PFSK-1 (cell line): Measurements from ENCODE around the gene TNFSF13B.

Experiments used
- POLR2AphosphoS5 ChIP-seq: IDR thresholded peaks from 2 replicates; pipeline ENCODE4 v1.6.1; 2012; ENCODE audit warnings: low read depth, mild to moderate bottlenecking, control low read depth, low read length, moderate library complexity
- REST ChIP-seq, 2 experiments: IDR thresholded peaks; 2 replicates each; pipeline versions ENCODE4 v1.6.1 to v1.8.0; 2011 to 2012; ENCODE audit warnings: low read depth in 2 of 2, low read length in 2 of 2, control low read depth in 1 of 2, inconsistent platforms in 1 of 2, mild to moderate bottlenecking in 1 of 2, moderate library complexity in 1 of 2; ENCODE audit not compliant: insufficient read depth in 1 of 2
- TAF1 ChIP-seq: IDR thresholded peaks from 2 replicates; pipeline ENCODE4 v1.6.1; 2012; ENCODE audit warnings: low read length, control low read depth, borderline replicate concordance; ENCODE audit not compliant: insufficient read depth

- TF ChIP-seq REST (IDR thresholded peaks at IDR 0.05; ENCODE audit: insufficient read depth in 1 of 2, low read depth in 2 of 2, low read length in 2 of 2) (no peak), TAF1 (no peak), POLR2AphosphoS5 (no peak)
These were observed 37.3 kb downstream of the TNFSF13B start for GRCh38 chr13:108306860-108307259.
